Anterior cingulate cortex (tissue), 58 donors: ENCODE measurements around the gene TPBGL.
A peak's percentile ranks its signal among the peaks of the same experiment; 100 is the strongest.

ENCODE experiments used
- DNase-seq, 58 donors: peaks; one replicate each; lab custom pipeline; 2025; lab: John Stamatoyannopoulos, UW

Gene TPBGL

DNA sequence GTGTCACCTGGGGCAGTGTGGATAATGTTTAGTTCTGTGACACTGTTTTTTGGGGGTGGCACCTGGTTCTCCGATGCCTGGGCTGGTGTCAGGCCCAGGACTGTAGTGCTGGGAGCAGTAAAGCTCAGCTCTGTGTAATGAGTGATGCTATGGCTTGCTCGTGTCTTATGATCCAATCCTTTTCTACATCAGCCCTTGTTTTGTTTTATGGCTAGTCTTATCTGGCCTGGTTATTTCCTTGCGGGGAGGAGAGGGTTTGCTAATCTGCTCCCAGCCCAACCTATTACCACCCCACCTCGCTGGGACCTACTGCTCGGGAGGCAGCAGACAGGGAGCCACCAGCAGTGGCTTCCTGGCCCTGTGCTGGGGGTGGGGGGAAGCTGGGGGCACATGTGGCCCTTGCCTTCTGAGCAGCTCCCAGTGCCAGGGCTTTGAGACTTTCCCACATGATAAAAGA is 35.0 kb upstream of the TPBGL start:
- DNase-seq, result no peak

DNA sequence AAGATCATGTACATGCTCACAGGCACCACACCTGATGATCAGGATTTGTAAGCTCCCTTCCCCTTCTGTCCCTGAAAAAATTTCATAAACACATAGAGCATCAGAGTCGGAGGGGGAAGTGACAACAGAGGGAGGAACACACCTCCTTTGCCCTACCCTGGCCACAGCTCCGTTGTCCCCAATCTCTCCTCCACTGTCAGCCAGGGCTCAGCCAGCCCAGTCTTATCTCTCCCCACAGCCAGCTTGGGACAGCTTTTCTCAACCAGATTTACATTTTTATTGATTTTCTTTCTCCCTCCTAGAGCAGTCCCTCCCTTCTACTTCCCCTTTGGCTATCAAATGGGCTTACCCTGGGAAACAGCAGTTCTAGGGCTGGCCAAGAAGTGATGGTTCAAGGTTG is 32.1 kb upstream of the TPBGL start:
- DNase-seq, result no peak

DNA sequence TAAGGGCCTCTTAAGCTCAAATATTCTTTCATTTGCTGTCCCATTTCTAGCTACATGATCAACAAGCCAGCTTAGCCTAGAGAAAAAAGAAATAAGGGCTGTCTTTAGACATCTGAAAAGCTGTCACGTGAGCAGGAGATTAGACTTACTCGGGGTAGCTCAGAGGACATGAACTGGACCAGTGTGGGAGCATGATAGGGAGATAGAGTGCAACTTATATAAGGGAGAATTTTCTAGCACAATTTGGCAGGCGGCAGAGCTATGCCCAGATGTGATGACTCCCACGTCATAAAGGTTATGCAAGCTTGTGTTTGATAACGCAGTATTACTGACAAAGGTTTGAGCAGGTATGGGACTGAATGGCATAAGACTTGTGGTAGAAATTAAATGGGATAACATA is 28.2 kb upstream of the TPBGL start:
- DNase-seq, result no peak

DNA sequence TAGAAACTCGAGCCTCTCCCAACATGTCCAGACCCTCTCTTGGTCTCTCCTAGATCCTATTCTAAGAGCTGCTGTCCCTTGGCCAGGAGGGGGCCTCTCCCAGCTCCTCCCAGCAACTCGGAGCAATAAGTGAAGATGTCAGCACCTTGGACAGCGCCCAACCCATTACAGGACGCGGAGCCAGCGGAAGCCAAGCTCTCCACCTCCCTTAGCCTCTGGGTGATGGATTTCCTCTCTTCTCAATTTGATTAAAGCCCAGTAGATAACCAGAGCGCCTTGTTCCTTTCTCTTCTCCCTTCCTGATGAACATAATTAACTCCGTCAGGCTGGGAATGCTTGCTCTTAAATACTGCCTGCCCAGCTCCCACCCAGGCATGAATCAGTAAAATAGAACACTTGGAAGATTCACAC is 26.2 kb upstream of the TPBGL start:
- peak in 19 of 58 donors; percentile 3 to 49 (median 15) for DNase-seq

DNA sequence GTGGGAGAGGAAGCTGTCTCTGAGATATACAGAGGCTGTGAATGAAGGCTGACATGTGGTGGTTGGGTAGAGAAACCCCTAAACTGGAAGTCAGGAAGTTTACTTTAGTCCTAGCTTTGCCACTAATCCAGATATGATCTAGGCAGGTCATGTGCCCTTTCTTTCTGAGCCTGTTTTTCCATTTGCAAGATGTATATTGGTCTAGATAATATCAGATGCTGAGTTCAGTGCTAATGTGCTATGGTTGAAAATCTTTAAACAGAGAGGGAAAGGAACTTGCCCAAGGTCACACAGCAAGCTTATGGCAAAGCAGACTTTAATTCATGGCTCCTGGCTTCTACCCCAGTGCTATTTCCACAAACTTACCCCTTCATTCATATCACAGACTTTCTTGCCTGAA is 25.7 kb upstream of the TPBGL start:
- DNase-seq, result no peak

DNA sequence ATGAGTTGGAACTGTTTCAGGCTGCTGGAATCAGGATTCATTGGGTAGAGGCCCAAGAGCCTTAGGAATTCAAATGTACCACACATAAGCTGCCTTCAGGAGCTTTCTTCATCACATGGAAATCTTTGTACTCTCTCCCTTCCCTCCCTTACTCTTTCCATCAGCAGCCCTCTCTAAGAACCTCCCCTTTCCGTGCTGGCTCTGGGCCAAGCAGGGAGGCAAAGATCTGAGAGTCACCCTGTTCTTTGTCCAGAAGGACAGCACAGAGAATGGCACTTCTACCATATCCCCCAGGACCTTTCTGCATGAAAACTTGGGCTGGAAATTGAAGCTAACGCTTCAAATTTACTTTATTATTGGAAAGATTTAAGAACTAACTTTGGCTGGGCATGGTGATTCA is 20.7 kb upstream of the TPBGL start:
- DNase-seq, result no peak

DNA sequence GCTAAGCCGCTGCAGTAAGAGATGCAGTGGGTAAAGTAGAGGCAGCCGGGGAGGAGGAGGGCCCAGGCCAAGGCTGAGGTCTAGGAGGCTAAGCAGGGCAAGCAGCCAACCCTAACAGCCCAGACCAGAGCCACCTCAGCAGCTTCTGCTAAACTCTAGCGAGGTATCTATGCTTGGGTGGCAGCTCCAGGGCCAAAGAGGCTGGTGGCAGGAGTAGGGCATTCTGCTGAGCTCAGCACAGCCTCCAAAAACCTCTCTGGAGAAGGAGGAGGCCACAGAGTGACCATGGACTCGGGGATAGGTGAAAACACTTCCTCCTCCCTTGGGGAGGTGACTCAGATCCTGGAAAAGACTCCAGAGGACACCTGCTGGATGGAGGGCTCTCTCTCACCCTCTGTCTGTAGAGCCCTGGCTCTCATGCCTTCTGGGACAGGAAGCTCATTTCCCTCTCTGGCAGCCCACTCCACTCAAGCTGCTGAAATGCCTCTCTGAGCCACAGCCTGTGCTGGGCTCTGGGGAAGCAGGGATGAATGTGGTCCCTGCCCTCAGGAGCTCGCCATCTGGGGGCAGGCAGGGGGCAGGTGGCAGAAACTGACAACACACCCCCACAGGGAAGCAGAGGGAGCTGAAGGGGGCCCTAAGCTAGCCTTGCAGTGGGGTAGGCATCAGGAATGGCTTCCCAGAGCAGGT is 16.5 kb upstream of the TPBGL start:
- no peak for DNase-seq

DNA sequence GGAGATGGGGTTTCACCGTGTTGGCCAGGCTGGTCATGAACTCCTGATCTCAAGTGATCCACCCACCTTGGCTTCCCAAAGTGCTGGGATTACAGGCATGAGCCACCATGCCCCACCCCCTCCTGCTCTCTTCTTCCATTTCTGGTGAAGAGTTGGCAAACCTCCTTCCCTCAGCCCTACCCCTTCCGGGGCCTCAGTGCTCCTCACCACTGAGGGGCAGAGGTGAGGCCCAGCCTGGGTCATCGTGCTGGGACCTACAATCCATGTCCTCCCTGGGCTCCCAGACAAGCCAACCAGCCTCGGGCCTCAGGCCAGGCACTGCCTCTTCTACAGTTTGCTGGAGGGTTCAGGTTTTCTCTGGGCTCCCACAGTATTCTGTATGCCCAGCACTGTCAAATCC is 14.8 kb upstream of the TPBGL start:
- no peak for DNase-seq

DNA sequence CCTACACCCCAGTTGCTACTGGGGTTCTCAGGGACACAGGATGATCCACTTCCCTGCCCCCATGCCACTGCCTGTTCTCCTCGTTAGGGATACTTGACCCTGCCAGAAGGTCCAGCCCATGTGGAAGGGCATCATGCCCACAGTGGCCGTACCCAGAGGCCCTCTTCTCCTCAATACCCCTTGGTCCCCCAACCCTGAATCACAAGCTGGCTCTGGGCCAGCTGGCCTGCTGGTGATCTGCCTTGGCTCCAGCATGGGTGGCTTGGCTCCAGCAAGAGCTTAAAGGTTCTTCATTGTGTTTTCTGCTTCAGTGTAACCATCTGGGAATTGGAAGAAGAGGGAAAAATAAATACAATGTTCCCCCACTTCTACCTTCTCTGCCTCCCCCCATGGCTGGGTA is 11.1 kb upstream of the TPBGL start:
- peak in 5 of 58 donors; percentile 7 to 24 (median 10) for DNase-seq

DNA sequence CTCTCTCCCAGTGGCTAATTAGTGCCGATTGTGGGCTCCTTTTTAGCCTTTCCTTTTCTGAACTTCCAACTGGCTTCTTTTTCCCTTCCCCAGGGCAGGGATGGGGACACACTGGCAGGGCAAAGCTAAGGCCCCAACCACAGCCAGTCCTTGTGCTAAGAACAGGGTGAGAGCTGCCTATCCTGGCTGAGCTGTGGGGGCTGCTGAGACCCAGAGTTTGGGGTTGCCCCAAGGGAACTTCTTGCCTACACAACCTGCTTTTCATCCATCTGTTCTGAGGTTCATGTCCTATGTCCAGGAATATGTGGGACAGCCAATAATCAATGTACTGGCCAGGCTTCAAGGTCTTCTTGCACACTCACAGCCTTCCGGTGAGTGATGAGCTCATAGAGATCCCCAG is 10.0 kb upstream of the TPBGL start:
- DNase-seq, result peak in 4 of 58 donors; percentile 15 to 33 (median 24)

DNA sequence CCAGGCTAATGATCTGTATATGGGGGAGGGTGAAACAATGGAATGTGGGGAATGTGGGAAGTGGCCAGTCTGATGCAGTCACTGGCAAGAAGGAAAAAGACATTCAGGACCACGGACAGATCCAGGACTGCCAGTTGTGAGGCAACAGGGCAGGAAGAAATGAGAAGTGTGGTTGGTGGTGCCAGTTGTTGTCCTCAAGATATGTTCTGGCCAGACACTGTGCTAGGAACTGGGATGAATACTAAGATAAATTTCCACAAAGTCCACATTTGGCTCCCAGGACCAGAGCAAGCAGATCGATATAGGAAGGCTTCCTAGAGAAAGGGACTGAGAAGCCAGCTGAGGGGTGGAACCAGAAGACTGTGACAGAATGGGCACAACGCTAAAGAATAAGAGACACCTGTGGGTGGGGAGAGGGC is 6.8 kb upstream of the TPBGL start:
- DNase-seq, result no peak

DNA sequence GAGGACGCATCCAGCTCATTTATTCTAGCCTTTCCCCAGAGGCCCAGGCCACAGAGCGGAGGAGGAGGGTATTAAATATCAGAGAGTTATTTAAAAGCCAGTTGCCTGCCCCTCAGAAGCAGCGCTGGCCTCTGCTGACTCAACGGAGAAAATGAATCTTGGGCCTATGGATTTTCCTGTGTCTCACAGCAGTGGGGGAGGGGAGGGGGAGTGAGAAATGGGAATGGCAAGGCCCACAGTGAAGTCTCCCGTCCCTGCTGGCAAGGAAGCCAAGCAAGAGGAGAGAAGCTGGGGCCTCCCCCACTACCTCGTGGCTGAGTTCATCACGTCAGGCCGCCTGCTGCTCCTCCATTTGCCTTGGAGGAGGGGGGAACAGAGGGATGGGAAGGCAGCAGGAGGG is 4.5 kb upstream of the TPBGL start:
- DNase-seq, result no peak

DNA sequence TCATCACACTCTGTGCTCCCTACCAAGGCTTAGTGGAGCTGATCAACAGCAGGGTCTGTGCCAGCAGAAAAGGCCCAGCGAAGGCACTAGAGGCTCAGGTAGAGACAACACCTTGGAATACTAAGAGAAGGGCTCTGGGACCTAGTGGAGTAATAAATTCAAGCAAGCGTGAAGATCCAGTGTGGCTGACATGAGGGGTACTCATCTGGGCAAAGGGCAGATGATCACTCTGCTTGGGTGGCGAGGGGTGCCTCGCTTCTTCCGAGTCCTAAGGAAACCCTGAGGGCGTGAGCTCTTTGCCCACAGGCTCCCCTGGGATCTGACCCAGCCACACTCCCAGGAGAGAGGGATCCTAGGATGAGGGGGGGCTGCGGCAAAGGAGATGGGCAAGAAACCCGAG is 3.5 kb upstream of the TPBGL start:
- DNase-seq, result no peak

DNA sequence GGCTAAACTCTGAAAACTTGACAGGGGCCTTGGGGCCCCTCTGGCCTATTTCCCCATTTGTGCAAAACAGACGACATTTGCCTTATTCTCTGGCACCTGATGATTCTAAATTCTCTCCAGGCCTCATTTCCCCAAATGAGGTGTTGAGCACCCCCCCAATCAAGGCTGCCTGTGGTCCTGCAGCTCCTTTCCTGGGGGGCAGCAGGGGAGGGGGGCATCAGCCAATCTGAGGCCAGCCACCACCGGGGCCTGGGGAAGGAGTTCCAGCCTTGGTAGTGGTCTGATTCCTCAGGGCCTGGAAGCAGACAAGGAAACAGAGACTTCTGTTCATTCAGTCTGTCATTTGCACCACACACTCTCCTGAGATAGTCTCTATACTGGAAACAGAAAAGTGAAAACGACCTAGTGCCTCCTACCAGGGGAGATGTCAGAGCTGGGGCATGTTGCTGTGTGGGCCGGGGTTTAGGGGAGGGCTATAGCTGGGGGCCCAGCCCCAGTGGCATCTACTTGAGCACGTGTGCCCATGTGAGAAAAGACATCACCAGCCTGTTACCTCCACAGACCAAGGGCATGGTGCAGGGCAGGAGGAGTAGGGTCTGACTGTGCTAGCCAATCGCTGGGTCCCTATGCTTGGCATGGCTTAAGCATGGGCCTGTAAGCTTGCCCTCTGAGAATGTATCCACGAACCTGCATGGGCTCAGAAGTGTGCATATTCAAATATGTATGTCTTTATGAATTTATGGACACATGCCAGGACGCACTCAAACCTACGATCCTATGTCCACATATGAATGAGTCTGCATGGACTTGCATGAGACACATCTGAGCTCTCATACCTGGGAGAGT is 1.8 kb upstream of the TPBGL start:
- DNase-seq, result no peak

DNA sequence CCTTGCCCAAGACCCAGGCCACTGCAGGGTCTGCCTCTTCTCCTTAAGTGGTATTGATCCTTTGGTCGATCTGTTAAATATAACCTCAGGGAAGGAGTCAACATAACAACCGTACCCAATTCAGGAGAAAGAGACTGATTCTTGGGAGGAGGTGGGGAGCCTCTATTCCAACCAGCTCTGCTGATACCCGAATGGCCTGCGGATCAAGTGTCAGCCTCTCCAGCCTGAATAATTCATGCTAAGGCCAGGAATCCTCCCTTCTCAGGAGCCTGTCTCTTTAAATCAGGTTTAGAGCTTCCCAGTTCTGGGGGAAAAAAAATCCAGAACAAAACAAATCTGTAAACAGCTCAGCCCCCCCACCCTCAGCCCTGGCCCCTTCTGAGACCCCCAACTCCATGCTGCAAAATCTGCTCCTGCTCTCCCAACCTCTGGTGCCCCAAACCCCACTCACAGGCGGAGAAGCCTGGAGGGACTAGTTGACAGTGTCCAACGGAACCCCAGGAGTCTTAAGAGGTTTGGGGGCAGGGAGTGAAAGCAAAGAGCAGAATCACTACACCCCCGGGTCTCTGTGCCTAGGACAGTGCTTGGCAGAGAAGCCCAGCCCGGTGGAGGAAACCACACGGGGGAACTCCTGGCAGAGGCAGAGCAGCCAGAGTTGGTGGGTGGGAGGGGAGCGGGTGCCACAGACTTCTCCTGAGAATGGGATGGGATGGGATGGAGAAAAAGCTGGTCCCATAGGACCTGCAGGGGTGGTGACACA is 863 bp upstream of the TPBGL start:
- DNase-seq, result no peak

DNA sequence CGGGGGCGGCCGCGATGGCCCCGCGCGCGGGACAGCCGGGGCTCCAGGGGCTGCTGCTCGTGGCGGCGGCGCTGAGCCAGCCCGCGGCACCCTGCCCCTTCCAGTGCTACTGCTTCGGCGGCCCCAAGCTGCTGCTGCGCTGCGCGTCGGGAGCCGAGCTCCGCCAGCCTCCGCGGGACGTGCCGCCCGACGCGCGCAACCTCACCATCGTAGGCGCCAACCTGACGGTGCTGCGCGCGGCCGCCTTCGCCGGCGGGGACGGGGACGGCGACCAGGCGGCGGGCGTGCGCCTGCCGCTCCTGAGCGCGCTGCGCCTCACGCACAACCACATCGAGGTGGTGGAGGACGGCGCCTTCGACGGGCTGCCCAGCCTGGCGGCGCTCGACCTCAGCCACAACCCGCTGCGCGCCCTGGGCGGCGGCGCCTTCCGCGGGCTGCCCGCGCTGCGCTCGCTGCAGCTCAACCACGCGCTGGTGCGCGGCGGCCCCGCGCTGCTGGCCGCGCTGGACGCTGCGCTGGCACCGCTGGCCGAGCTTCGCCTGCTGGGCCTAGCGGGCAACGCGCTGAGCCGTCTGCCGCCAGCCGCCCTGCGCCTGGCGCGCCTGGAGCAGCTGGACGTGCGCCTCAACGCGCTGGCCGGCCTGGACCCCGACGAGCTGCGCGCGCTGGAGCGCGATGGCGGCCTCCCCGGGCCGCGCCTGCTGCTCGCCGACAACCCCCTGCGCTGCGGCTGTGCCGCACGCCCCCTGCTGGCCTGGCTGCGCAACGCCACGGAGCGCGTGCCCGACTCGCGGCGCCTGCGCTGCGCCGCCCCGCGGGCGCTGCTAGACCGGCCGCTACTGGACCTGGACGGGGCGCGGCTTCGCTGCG is 697 bp downstream of the TPBGL start:
- peak in 51 of 58 donors; percentile 27 to 85 (median 61) for DNase-seq

DNA sequence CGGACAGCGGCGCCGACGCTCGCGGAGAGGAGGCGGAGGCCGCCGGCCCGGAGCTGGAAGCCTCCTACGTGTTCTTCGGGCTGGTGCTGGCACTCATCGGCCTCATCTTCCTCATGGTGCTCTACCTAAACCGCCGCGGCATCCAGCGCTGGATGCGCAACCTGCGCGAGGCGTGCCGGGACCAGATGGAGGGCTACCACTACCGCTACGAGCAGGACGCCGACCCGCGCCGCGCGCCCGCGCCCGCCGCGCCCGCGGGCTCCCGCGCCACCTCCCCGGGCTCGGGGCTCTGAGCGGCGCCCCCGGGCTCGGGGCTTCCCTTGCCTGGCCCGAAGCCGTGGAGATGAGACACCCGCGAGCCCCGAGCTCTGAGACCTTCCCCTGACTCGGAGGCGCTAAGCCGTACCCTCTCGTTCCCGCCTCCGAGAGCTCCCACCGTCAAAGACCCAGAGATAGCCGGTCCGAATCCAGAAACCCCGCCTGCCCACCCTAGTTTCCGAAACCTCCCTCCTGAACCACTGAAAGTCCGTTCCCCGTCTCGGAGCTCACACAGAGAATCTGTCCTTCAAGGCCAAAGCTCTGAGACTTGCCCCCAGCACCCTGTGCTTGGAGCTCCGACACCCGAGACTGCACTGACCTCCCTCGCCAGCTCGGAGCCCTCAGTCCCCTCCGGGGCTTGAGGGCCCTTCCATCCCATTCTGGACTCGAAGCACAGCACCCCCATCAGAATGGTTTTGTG is 1.5 kb downstream of the TPBGL start:
- DNase-seq, result peak in 1 of 58 donors; percentile 69

DNA sequence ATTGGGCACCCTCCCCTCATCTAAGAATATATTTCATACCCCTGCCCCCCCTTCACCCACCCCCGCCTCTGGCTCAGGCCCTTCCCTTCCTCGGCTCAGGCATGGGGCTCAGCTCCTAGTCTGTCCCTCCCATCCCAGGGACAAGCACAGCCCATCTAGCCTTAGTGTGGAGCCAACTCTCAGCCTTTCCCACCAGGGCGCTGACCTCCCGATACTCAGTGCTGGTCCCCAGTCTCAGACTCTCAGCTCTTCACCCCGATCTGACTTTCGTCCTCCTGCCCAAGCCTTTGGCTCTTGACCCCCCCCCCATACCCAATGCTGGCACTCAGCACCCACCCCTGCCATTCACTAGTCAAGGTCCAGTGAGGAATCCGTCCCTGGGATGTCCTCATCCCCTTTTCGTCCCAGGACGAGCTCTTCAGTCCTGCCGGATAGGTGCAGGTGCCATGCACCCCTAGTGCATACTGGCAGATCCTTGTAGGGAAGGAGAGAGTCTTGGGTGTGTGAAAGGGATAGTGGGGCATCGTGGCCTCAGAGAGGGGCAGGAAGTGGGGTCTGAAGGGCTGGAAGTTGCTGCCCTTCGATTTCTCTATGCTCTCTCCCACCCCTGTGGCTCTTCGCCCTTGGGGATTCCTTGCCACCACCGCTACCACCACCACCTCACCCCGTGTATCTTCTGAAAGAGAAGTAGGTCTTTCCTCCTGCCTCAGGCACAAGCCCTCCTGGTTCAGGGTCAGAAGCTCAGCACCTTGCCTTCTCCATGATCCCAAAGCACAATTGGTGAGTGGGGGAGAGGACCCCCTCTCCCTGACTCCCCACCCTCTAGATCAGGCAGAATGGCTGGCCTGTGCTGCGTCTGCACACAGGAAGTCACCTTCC is 2.4 kb downstream of the TPBGL start:
- DNase-seq, result no peak
